ENCODE data around the gene EFNA2.

GRCh38 chr19:1283917-1284292 is 1.8 kb upstream of the EFNA2 start:
- TF ChIP-seq USF2 (IDR thresholded peaks at IDR 0.05; ENCODE audit: low read depth, low read length): no peak
- no peak for TF ChIP-seq CTCF (conservative IDR thresholded peaks at IDR 0.05; ENCODE audit: low read depth, low read length)
- no peak for TF ChIP-seq MAZ (IDR thresholded peaks at IDR 0.05; ENCODE audit: borderline replicate concordance, low read depth, low read length)
- TF ChIP-seq CHD1 (IDR thresholded peaks at IDR 0.05; ENCODE audit: low read depth, low read length): no peak
- TF ChIP-seq BHLHE40 (IDR thresholded peaks at IDR 0.05; ENCODE audit: low read depth, low read length): no peak
- no peak for TF ChIP-seq MAFK (IDR thresholded peaks at IDR 0.05; ENCODE audit: low read depth, low read length)
- TF ChIP-seq POLR2A (IDR thresholded peaks at IDR 0.05; ENCODE audit: low read depth, low read length): no peak
- TF ChIP-seq RAD21 (IDR thresholded peaks at IDR 0.05; ENCODE audit: low read length): no peak
- no peak for TF ChIP-seq FOS (IDR thresholded peaks at IDR 0.05; ENCODE audit: low read depth, low read length)
- no peak for TF ChIP-seq CEBPB (IDR thresholded peaks at IDR 0.05; ENCODE audit: low read depth, low read length)
- TF ChIP-seq RFX5 (IDR thresholded peaks at IDR 0.05; ENCODE audit: low read depth, low read length): no peak
- no peak for TF ChIP-seq RCOR1 (IDR thresholded peaks at IDR 0.05; ENCODE audit: insufficient replicate concordance, low read length)

Measured in IMR-90 (cell line).